ENCODE results near the gene ZNF618. TPM values are rescaled to one million over a fixed set of nuclear protein-coding genes. Genes with fewer than 3 reads are reported as not detected.

Gene ZNF618
- total RNA-seq, 1 donor from 2014 or later: 10.8 TPM

- DNase-seq: no peak
These were observed 185.2 kb downstream of the ZNF618 start for GRCh38 chr9:114061292-114061691.

- DNase-seq: no peak
These were observed 185.8 kb downstream of the ZNF618 start for GRCh38 chr9:114061830-114062474.

GRCh38 chr9:114065304-114065703, 189.2 kb downstream of the ZNF618 start:
- no peak for DNase-seq

- DNase-seq: no peak
These were observed 193.5 kb downstream of the ZNF618 start for GRCh38 chr9:114069476-114070187.

- DNase-seq: no peak
These were observed 194.3 kb downstream of the ZNF618 start for GRCh38 chr9:114070188-114071103.

GRCh38 chr9:114071197-114071795, 195.2 kb downstream of the ZNF618 start:
- no peak for DNase-seq

GRCh38 chr9:114072184-114073140, 196.4 kb downstream of the ZNF618 start:
- peak; percentile 78 for DNase-seq

GRCh38 chr9:114075602-114076001, 199.5 kb downstream of the ZNF618 start:
- no peak for DNase-seq

- DNase-seq: no peak
These were observed 200.4 kb downstream of the ZNF618 start for GRCh38 chr9:114076237-114077161.

GRCh38 chr9:114077162-114077837, 201.2 kb downstream of the ZNF618 start:
- DNase-seq: no peak

GRCh38 chr9:114078021-114078780, 202.1 kb downstream of the ZNF618 start, which contains the start of gene AMBP:
Gene AMBP, minus strand, starts transcription at chr9:114078300. Its CDS starts 91 bp downstream, at chr9:114078209.
- DNase-seq: no peak

- no peak for DNase-seq
These were observed 202.7 kb downstream of the ZNF618 start for GRCh38 chr9:114078781-114079156.

GRCh38 chr9:114080195-114080772, 204.2 kb downstream of the ZNF618 start:
- no peak for DNase-seq

- no peak for DNase-seq
These were observed 204.8 kb downstream of the ZNF618 start for GRCh38 chr9:114080773-114081440.

GRCh38 chr9:114081441-114082016, 205.4 kb downstream of the ZNF618 start:
- no peak for DNase-seq

- peak; percentile 97 for DNase-seq
These were observed 206.1 kb downstream of the ZNF618 start for GRCh38 chr9:114082017-114082762.

All from tongue (tissue), 2 donors.